T-helper 1 cell treated with Interleukin-12 subunit alpha and Interleukin-12 subunit beta and Interleukin-4 antibody, amounts not matched to agents 30 ng/mL and 1 ng/mL, for 36 hours (primary cell): ENCODE measurements around the gene RARS1. TPM values are rescaled to one million over a fixed set of nuclear protein-coding genes. Genes with fewer than 3 reads are reported as not detected.
"Not testable (repeated sequence)": the region's sequence is repeated elsewhere in the genome, so short reads cannot be mapped to it uniquely, and the experiment has no call there.

ENCODE experiments used
- intact Hi-C: fragments of 100-400 bp; cut with micrococcal nuclease; formaldehyde crosslinking; loops from one replicate; pipeline ENCODE4 v1.15.1; 2024
- total RNA-seq: library from RNA; stranded (reverse); gene quantifications from 2 replicates; pipeline ENCODE4 v1.2.3, GENCODE V29; 2022

The RARS1 gene
- total RNA-seq, 1 donor from 2014 or later, result 85.6 TPM

GRCh38 chr5:168480601-168481000 is 5.7 kb upstream of the RARS1 start:
- intact Hi-C loops, result loop anchor here (10.0 kb wide), 2 partner anchors 1174 to 1854 kb away; no protein-coding TSS in a partner anchor

GRCh38 chr5:168481330-168481788 is 4.9 kb upstream of the RARS1 start:
- intact Hi-C loops, result loop anchor here (10.0 kb wide), 2 partner anchors 1173 to 1853 kb away; no protein-coding TSS in a partner anchor

- intact Hi-C loops, result loop anchor here (10.0 kb wide), 2 partner anchors 1172 to 1852 kb away; no protein-coding TSS in a partner anchor
These were observed 3.9 kb upstream of the RARS1 start for GRCh38 chr5:168482361-168482760.

- intact Hi-C loops, result loop anchor here (5.0 to 10.0 kb wide), 3 partner anchors 107 to 1846 kb away; no protein-coding TSS in a partner anchor
These were observed 2.8 kb downstream of the RARS1 start for GRCh38 chr5:168489059-168489458.

- intact Hi-C loops, result no loop called here
These were observed 7.8 kb downstream of the RARS1 start for GRCh38 chr5:168494057-168494555.

- intact Hi-C loops, result no loop called here
These were observed 16.4 kb downstream of the RARS1 start for GRCh38 chr5:168502563-168503237.

- intact Hi-C loops, result no loop called here
These were observed 27.7 kb downstream of the RARS1 start for GRCh38 chr5:168513861-168514428.

GRCh38 chr5:168525856-168526255 is 39.6 kb downstream of the RARS1 start:
- intact Hi-C loops, result no loop called here

- intact Hi-C loops, result loop anchor here (2.0 kb wide), 1 partner anchor 41 kb away; the partner anchor contains the start of gene RARS1
These were observed 41.6 kb downstream of the RARS1 start for GRCh38 chr5:168527756-168528295.

GRCh38 chr5:168528521-168529373 is 42.5 kb downstream of the RARS1 start, which contains the start of gene FBLL1:
TSS of gene FBLL1 (plus strand) at chr5:168529305. CDS start at chr5:168529505, 200 bp downstream.
- intact Hi-C loops, result loop anchor here (2.0 kb wide), 1 partner anchor 42 kb away; the partner anchor contains the start of gene RARS1

GRCh38 chr5:168529374-168530234 is 43.3 kb downstream of the RARS1 start:
- intact Hi-C loops, result loop anchor here (2.0 kb wide), 1 partner anchor 43 kb away; the partner anchor contains the start of gene RARS1

GRCh38 chr5:168530621-168531150 is 44.4 kb downstream of the RARS1 start:
- intact Hi-C loops, result no loop called here

- intact Hi-C loops, result no loop called here
These were observed 44.9 kb downstream of the RARS1 start for GRCh38 chr5:168531191-168531590.

GRCh38 chr5:168531987-168532864 is 46.0 kb downstream of the RARS1 start:
- intact Hi-C loops, result no loop called here

- intact Hi-C loops, result not testable (repeated sequence)
These were observed 48.1 kb downstream of the RARS1 start for GRCh38 chr5:168534351-168534750.

- intact Hi-C loops, result no loop called here
These were observed 50.9 kb downstream of the RARS1 start for GRCh38 chr5:168537176-168537575.

- intact Hi-C loops, result no loop called here
These were observed 63.3 kb downstream of the RARS1 start for GRCh38 chr5:168549554-168549953.

- intact Hi-C loops, result no loop called here
These were observed 64.4 kb downstream of the RARS1 start for GRCh38 chr5:168550656-168551055.

GRCh38 chr5:168552146-168552545 is 65.9 kb downstream of the RARS1 start:
- intact Hi-C loops, result no loop called here
